Measurements from ENCODE around the gene DZIP1L. TPM values are rescaled to one million over a fixed set of nuclear protein-coding genes. Genes with fewer than 3 reads are reported as not detected.

The DZIP1L gene
- total RNA-seq, 4 donors from 2014 or later: 10.3 to 15.8 (median 12.6) TPM

DNA sequence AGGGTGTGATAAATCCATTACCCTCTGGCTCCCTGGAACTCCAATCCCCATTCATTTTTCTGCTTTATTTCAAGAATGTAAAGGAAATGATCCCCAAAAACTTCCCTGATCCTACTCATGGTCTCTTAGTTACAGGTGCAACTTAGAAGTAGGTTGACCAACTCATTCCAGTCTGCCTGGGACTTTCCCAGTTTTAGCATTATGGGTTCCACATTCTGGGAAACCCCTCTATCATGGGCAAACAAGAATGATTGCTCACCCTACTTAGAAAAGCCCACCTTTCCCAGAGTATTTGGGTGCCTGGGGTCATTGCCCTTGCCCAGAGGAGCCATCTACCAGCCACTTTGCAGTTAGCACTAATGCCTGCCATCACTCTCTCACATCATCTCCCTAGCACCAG is 89.9 kb downstream of the DZIP1L start:
- H3K36me3 ChIP-seq: peaks cover 0 to 41% (median 10%) of the 10 kb centered on the region in 4 donors
- intact Hi-C loops (cut with DNase I): no loop called here
- DNase-seq (ENCODE audit: extremely low spot score): no peak
- H3K4me1 ChIP-seq: no peaks in the 10 kb centered on the region
- H3K4me3 ChIP-seq: no peak overlapping the region
- H3K27me3 ChIP-seq: no peaks in the 10 kb centered on the region
- H3K27ac ChIP-seq (replicated peaks in 1 of 4): no peak overlapping the region
- TF ChIP-seq EP300 (IDR thresholded peaks at IDR 0.05) (no peak), POLR2AphosphoS5 (IDR thresholded peaks at IDR 0.05) (no peak), POLR2A (IDR thresholded peaks at IDR 0.05; ENCODE audit: low read depth) (no peak)
- TF ChIP-seq, protein P1, sequence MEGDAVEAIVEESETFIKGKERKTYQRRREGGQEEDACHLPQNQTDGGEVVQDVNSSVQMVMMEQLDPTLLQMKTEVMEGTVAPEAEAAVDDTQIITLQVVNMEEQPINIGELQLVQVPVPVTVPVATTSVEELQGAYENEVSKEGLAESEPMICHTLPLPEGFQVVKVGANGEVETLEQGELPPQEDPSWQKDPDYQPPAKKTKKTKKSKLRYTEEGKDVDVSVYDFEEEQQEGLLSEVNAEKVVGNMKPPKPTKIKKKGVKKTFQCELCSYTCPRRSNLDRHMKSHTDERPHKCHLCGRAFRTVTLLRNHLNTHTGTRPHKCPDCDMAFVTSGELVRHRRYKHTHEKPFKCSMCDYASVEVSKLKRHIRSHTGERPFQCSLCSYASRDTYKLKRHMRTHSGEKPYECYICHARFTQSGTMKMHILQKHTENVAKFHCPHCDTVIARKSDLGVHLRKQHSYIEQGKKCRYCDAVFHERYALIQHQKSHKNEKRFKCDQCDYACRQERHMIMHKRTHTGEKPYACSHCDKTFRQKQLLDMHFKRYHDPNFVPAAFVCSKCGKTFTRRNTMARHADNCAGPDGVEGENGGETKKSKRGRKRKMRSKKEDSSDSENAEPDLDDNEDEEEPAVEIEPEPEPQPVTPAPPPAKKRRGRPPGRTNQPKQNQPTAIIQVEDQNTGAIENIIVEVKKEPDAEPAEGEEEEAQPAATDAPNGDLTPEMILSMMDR (IDR thresholded peaks at IDR 0.05): no peak
- no peaks in the 10 kb centered on the region for H3K9me3 ChIP-seq

DNA sequence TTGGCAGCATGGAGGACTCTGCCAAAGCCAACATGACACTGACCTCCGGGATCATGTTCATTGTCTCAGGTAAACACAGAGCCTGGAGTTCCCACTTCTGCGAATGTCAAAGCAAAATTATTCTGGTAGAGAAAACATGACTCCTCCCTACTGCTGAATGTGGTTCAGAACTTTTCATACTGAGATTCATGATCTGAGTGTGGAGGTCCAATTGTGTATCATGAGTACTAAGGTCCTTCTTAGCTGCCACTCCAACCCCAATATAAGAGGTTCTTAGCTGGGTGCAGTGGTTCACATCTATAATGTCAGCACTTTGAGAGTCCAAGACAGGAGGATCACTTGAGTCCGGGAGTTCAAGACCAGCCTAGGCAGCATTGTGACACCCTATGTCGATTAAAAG is 91.7 kb downstream of the DZIP1L start:
- no peak overlapping the region for H3K4me3 ChIP-seq
- intact Hi-C loops (cut with DNase I): no loop called here
- no peaks in the 10 kb centered on the region for H3K9me3 ChIP-seq
- H3K27ac ChIP-seq (replicated peaks in 1 of 4): no peak overlapping the region
- peaks cover 0 to 30% (median 10%) of the 10 kb centered on the region in 4 donors for H3K36me3 ChIP-seq
- 100% methylated on average over 4 of the region's 4 CpGs for WGBS
- TF ChIP-seq POLR2AphosphoS5 (IDR thresholded peaks at IDR 0.05) (no peak), EP300 (IDR thresholded peaks at IDR 0.05) (no peak), POLR2A (IDR thresholded peaks at IDR 0.05; ENCODE audit: low read depth) (no peak)
- TF ChIP-seq, protein P1 (IDR thresholded peaks at IDR 0.05): no peak
- DNase-seq (ENCODE audit: extremely low spot score): no peak
- H3K4me1 ChIP-seq: no peaks in the 10 kb centered on the region
- no peaks in the 10 kb centered on the region for H3K27me3 ChIP-seq

DNA sequence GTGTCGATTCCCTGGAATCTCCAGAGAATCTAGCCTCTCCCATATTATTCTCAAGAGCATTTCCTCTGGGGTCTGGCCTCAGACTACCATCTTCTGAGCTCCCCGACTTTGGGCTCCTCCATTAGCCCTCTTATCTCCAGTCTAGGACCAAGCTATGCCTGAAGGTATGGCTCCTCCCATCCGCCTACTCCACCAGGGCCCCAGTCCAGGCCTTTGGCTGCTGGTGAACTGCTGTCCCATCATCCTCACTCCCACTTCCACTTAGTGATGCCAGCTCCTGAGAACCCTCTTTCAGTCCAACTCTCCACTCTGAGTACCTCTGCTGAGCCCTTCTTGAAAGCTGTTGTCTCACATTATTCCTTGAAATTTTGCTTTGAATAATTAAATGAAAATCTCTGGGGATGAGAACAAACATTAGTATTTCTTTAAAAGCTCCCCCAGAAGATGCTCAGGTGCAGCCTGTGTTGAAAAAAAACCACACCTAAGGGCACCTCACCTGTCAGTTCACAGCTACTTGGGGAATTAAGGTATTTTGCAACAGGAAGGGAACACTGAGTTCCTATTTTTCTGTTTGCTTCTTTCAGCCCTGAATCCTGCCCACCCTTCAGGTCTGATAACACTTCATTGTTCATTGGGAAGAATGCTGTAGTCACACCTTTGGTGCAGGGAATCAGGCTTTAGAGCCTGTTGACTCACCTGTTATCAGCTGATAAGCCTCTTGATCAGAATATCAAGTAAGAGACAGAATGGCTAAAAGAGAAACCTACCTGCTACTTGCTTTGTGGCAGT is 95.9 kb downstream of the DZIP1L start:
- TF ChIP-seq, protein P1 (IDR thresholded peaks at IDR 0.05): no peak
- TF ChIP-seq POLR2A (IDR thresholded peaks at IDR 0.05; ENCODE audit: low read depth) (no peak), POLR2AphosphoS5 (IDR thresholded peaks at IDR 0.05) (no peak), EP300 (IDR thresholded peaks at IDR 0.05) (no peak)
- WGBS: 97% methylated on average over 3 of the region's 3 CpGs
- no peaks in the 10 kb centered on the region for H3K4me1 ChIP-seq
- no peak overlapping the region for H3K4me3 ChIP-seq
- no peak overlapping the region for H3K27ac ChIP-seq (replicated peaks in 1 of 4)
- H3K27me3 ChIP-seq: no peaks in the 10 kb centered on the region
- DNase-seq (ENCODE audit: extremely low spot score): no peak
- intact Hi-C loops (cut with DNase I): no loop called here
- no peaks in the 10 kb centered on the region for H3K9me3 ChIP-seq
- peaks cover 0 to 16% (median 10%) of the 10 kb centered on the region in 4 donors for H3K36me3 ChIP-seq

DNA sequence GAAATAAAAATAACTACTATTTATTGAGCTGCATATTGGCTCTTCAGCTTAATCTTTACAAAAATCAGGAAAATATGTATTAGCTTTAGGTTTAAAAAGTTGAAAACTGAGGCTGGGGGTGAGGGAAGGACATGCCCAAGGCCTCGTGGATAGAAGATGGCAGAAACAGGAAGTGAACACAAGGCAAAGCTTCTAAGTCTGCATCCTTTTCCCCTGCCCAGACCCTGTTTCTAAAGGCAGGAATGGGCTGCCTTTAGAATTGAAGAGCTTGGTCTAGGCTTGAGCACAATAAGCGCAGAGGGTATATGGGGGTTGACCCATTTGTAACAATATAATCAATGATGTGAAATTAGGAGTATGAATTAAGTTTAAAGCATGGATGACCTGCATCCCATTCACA is 99.3 kb downstream of the DZIP1L start:
- intact Hi-C loops (cut with DNase I): no loop called here
- no peaks in the 10 kb centered on the region for H3K27me3 ChIP-seq
- H3K9me3 ChIP-seq: no peaks in the 10 kb centered on the region
- WGBS: 76% methylated on average over 2 of the region's 2 CpGs
- no peak overlapping the region for H3K4me3 ChIP-seq
- no peak overlapping the region for H3K27ac ChIP-seq (replicated peaks in 1 of 4)
- H3K4me1 ChIP-seq: peaks cover 0 to 3% (median 0%) of the 10 kb centered on the region in 4 donors
- peaks cover 0 to 5% (median 2%) of the 10 kb centered on the region in 4 donors for H3K36me3 ChIP-seq
- no peak for TF ChIP-seq POLR2A (IDR thresholded peaks at IDR 0.05; ENCODE audit: low read depth)
- TF ChIP-seq, protein P1 (IDR thresholded peaks at IDR 0.05): no peak
- TF ChIP-seq POLR2AphosphoS5 (IDR thresholded peaks at IDR 0.05): no peak
- TF ChIP-seq EP300 (IDR thresholded peaks at IDR 0.05): no peak
- DNase-seq (ENCODE audit: extremely low spot score): peak; percentile 66
